ENCODE results near the gene NCOR1. TPM values are rescaled to one million over a fixed set of nuclear protein-coding genes. Genes with fewer than 3 reads are reported as not detected.

Gene NCOR1
- total RNA-seq, 1 experiment from 2014 or later = 124 TPM

DNA sequence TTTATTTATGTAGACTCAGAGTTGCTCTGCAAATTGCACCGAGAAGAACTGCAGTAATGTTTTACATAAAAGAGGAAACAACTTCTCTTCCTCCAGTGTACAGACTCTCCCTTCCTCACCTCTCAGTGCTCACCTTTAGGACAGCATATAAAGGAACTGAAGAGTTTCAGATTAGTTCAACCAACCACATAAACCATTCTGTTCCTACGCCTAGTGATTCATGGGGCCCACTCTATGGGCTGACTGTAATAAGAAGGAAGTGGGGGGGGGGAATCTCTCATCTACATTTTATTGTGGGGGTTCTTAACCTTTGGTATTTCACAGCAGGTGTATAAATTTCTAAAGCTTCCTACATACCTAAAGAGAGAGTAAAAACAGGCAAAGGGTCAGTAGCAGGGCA lies 234.1 kb downstream of the NCOR1 start:
- POLR2A ChIA-PET = no interaction called here
- TF ChIP-seq CBFB (CRISPR knock-in tag; IDR thresholded peaks at IDR 0.05; ENCODE audit: low read depth) = no peak
- TF ChIP-seq TEAD4 (CRISPR knock-in tag; IDR thresholded peaks at IDR 0.05) = no peak
- TF ChIP-seq NFYB (CRISPR knock-in tag; conservative IDR thresholded peaks at IDR 0.05; ENCODE audit: low read depth) = no peak
- TF ChIP-seq, protein P1, sequence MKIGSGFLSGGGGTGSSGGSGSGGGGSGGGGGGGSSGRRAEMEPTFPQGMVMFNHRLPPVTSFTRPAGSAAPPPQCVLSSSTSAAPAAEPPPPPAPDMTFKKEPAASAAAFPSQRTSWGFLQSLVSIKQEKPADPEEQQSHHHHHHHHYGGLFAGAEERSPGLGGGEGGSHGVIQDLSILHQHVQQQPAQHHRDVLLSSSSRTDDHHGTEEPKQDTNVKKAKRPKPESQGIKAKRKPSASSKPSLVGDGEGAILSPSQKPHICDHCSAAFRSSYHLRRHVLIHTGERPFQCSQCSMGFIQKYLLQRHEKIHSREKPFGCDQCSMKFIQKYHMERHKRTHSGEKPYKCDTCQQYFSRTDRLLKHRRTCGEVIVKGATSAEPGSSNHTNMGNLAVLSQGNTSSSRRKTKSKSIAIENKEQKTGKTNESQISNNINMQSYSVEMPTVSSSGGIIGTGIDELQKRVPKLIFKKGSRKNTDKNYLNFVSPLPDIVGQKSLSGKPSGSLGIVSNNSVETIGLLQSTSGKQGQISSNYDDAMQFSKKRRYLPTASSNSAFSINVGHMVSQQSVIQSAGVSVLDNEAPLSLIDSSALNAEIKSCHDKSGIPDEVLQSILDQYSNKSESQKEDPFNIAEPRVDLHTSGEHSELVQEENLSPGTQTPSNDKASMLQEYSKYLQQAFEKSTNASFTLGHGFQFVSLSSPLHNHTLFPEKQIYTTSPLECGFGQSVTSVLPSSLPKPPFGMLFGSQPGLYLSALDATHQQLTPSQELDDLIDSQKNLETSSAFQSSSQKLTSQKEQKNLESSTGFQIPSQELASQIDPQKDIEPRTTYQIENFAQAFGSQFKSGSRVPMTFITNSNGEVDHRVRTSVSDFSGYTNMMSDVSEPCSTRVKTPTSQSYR (CRISPR knock-in tag; IDR thresholded peaks at IDR 0.05) = no peak
- no peak for TF ChIP-seq NFE2L1 (CRISPR knock-in tag; IDR thresholded peaks at IDR 0.05)
- TF ChIP-seq FOXP1 (CRISPR knock-in tag; IDR thresholded peaks at IDR 0.05; ENCODE audit: borderline replicate concordance) = no peak
- TF ChIP-seq MYBL2 (CRISPR knock-in tag; IDR thresholded peaks at IDR 0.05) = no peak
- no peak for TF ChIP-seq ZNF416 (CRISPR knock-in tag; IDR thresholded peaks at IDR 0.05)
- TF ChIP-seq NFATC4 (CRISPR knock-in tag; IDR thresholded peaks at IDR 0.05) = no peak
- TF ChIP-seq, protein P2, sequence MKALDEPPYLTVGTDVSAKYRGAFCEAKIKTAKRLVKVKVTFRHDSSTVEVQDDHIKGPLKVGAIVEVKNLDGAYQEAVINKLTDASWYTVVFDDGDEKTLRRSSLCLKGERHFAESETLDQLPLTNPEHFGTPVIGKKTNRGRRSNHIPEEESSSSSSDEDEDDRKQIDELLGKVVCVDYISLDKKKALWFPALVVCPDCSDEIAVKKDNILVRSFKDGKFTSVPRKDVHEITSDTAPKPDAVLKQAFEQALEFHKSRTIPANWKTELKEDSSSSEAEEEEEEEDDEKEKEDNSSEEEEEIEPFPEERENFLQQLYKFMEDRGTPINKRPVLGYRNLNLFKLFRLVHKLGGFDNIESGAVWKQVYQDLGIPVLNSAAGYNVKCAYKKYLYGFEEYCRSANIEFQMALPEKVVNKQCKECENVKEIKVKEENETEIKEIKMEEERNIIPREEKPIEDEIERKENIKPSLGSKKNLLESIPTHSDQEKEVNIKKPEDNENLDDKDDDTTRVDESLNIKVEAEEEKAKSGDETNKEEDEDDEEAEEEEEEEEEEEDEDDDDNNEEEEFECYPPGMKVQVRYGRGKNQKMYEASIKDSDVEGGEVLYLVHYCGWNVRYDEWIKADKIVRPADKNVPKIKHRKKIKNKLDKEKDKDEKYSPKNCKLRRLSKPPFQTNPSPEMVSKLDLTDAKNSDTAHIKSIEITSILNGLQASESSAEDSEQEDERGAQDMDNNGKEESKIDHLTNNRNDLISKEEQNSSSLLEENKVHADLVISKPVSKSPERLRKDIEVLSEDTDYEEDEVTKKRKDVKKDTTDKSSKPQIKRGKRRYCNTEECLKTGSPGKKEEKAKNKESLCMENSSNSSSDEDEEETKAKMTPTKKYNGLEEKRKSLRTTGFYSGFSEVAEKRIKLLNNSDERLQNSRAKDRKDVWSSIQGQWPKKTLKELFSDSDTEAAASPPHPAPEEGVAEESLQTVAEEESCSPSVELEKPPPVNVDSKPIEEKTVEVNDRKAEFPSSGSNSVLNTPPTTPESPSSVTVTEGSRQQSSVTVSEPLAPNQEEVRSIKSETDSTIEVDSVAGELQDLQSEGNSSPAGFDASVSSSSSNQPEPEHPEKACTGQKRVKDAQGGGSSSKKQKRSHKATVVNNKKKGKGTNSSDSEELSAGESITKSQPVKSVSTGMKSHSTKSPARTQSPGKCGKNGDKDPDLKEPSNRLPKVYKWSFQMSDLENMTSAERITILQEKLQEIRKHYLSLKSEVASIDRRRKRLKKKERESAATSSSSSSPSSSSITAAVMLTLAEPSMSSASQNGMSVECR (CRISPR knock-in tag; IDR thresholded peaks at IDR 0.05; ENCODE audit: borderline replicate concordance) = no peak
- TF ChIP-seq, protein P3, sequence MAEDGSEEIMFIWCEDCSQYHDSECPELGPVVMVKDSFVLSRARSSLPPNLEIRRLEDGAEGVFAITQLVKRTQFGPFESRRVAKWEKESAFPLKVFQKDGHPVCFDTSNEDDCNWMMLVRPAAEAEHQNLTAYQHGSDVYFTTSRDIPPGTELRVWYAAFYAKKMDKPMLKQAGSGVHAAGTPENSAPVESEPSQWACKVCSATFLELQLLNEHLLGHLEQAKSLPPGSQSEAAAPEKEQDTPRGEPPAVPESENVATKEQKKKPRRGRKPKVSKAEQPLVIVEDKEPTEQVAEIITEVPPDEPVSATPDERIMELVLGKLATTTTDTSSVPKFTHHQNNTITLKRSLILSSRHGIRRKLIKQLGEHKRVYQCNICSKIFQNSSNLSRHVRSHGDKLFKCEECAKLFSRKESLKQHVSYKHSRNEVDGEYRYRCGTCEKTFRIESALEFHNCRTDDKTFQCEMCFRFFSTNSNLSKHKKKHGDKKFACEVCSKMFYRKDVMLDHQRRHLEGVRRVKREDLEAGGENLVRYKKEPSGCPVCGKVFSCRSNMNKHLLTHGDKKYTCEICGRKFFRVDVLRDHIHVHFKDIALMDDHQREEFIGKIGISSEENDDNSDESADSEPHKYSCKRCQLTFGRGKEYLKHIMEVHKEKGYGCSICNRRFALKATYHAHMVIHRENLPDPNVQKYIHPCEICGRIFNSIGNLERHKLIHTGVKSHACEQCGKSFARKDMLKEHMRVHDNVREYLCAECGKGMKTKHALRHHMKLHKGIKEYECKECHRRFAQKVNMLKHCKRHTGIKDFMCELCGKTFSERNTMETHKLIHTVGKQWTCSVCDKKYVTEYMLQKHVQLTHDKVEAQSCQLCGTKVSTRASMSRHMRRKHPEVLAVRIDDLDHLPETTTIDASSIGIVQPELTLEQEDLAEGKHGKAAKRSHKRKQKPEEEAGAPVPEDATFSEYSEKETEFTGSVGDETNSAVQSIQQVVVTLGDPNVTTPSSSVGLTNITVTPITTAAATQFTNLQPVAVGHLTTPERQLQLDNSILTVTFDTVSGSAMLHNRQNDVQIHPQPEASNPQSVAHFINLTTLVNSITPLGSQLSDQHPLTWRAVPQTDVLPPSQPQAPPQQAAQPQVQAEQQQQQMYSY (CRISPR knock-in tag; IDR thresholded peaks at IDR 0.05) = no peak
- TF ChIP-seq, protein P4, sequence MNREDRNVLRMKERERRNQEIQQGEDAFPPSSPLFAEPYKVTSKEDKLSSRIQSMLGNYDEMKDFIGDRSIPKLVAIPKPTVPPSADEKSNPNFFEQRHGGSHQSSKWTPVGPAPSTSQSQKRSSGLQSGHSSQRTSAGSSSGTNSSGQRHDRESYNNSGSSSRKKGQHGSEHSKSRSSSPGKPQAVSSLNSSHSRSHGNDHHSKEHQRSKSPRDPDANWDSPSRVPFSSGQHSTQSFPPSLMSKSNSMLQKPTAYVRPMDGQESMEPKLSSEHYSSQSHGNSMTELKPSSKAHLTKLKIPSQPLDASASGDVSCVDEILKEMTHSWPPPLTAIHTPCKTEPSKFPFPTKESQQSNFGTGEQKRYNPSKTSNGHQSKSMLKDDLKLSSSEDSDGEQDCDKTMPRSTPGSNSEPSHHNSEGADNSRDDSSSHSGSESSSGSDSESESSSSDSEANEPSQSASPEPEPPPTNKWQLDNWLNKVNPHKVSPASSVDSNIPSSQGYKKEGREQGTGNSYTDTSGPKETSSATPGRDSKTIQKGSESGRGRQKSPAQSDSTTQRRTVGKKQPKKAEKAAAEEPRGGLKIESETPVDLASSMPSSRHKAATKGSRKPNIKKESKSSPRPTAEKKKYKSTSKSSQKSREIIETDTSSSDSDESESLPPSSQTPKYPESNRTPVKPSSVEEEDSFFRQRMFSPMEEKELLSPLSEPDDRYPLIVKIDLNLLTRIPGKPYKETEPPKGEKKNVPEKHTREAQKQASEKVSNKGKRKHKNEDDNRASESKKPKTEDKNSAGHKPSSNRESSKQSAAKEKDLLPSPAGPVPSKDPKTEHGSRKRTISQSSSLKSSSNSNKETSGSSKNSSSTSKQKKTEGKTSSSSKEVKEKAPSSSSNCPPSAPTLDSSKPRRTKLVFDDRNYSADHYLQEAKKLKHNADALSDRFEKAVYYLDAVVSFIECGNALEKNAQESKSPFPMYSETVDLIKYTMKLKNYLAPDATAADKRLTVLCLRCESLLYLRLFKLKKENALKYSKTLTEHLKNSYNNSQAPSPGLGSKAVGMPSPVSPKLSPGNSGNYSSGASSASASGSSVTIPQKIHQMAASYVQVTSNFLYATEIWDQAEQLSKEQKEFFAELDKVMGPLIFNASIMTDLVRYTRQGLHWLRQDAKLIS (CRISPR knock-in tag; IDR thresholded peaks at IDR 0.05; ENCODE audit: borderline replicate concordance) = no peak
- TF ChIP-seq, protein P5, sequence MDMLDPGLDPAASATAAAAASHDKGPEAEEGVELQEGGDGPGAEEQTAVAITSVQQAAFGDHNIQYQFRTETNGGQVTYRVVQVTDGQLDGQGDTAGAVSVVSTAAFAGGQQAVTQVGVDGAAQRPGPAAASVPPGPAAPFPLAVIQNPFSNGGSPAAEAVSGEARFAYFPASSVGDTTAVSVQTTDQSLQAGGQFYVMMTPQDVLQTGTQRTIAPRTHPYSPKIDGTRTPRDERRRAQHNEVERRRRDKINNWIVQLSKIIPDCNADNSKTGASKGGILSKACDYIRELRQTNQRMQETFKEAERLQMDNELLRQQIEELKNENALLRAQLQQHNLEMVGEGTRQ (CRISPR knock-in tag; IDR thresholded peaks at IDR 0.05) = no peak
- TF ChIP-seq GABPB1 (CRISPR knock-in tag; IDR thresholded peaks at IDR 0.05) = no peak
- no peak for TF ChIP-seq ZNF219 (CRISPR knock-in tag; IDR thresholded peaks at IDR 0.05; ENCODE audit: borderline replicate concordance)
- TF ChIP-seq, protein P6, sequence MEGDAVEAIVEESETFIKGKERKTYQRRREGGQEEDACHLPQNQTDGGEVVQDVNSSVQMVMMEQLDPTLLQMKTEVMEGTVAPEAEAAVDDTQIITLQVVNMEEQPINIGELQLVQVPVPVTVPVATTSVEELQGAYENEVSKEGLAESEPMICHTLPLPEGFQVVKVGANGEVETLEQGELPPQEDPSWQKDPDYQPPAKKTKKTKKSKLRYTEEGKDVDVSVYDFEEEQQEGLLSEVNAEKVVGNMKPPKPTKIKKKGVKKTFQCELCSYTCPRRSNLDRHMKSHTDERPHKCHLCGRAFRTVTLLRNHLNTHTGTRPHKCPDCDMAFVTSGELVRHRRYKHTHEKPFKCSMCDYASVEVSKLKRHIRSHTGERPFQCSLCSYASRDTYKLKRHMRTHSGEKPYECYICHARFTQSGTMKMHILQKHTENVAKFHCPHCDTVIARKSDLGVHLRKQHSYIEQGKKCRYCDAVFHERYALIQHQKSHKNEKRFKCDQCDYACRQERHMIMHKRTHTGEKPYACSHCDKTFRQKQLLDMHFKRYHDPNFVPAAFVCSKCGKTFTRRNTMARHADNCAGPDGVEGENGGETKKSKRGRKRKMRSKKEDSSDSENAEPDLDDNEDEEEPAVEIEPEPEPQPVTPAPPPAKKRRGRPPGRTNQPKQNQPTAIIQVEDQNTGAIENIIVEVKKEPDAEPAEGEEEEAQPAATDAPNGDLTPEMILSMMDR (IDR thresholded peaks at IDR 0.05) = no peak
- TF ChIP-seq, protein P7, sequence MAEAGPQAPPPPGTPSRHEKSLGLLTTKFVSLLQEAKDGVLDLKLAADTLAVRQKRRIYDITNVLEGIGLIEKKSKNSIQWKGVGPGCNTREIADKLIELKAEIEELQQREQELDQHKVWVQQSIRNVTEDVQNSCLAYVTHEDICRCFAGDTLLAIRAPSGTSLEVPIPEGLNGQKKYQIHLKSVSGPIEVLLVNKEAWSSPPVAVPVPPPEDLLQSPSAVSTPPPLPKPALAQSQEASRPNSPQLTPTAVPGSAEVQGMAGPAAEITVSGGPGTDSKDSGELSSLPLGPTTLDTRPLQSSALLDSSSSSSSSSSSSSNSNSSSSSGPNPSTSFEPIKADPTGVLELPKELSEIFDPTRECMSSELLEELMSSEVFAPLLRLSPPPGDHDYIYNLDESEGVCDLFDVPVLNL (CRISPR knock-in tag; IDR thresholded peaks at IDR 0.05; ENCODE audit: borderline replicate concordance, low read depth) = no peak
- TF ChIP-seq FOXK1 (CRISPR knock-in tag; IDR thresholded peaks at IDR 0.05) = no peak
- TF ChIP-seq ZNF423 (CRISPR knock-in tag; IDR thresholded peaks at IDR 0.05) = no peak

More for the DNA sequence above, 234.1 kb downstream of the NCOR1 start:
- H3K4me3 Mint-ChIP-seq = no peak overlapping the region
- no peak overlapping the region for H3K27ac Mint-ChIP-seq
- DNase-seq (ENCODE audit: low spot score) (no peak), ATAC-seq (no peak)
- peaks cover 11% of the 10 kb centered on the region for H3K9me3 Mint-ChIP-seq
- H3K4me1 Mint-ChIP-seq = peaks cover 16% of the 10 kb centered on the region
- H3K27me3 Mint-ChIP-seq (ENCODE audit: low read depth) = no peaks in the 10 kb centered on the region
- H3K36me3 Mint-ChIP-seq = peaks cover 69% of the 10 kb centered on the region
- CTCF ChIA-PET = no interaction called here

Measured in WTC11 (cell line).